Lung microvascular endothelial cell (primary cell): ENCODE data around the gene EAF1. TPM values are rescaled to one million over a fixed set of nuclear protein-coding genes. Genes with fewer than 3 reads are reported as not detected.
A peak's percentile ranks its signal among the peaks of the same experiment; 100 is the strongest.
"Not testable (repeated sequence)": the region's sequence is repeated elsewhere in the genome, so short reads cannot be mapped to it uniquely, and the experiment has no call there.

Experiments used
- DNase-seq, 2 donors: peaks; one replicate each; pipeline versions ENCODE4 v3.0.0 to v3.0.0-alpha.2; 2010; ENCODE audit warnings: low read depth in 2 of 2
- total RNA-seq: library from RNA; depleted of rRNA; stranded (reverse); fragments of >200 nt; gene quantifications from 2 replicates; pipeline ENCODE4 v1.2.1, GENCODE V29; 2014

Gene EAF1
- total RNA-seq, 1 donor from 2014 or later, result 15.1 TPM

- DNase-seq, result peak; percentile 68 to 76
These were observed 21.8 kb upstream of the EAF1 start for GRCh38 chr3:15405448-15406050.

GRCh38 chr3:15409239-15409638, 18.2 kb upstream of the EAF1 start:
- DNase-seq, result no peak

- DNase-seq, result no peak
These were observed 17.6 kb upstream of the EAF1 start for GRCh38 chr3:15409774-15410173.

- not testable (repeated sequence) for DNase-seq
These were observed 16.4 kb upstream of the EAF1 start for GRCh38 chr3:15410966-15411365.

GRCh38 chr3:15420871-15421270, 6.5 kb upstream of the EAF1 start:
- peak in 1 of 2 donors; percentile 58 for DNase-seq

GRCh38 chr3:15426579-15427118, 749 bp upstream of the EAF1 start:
- peak in 1 of 2 donors; percentile 1 for DNase-seq

- DNase-seq, result peak; percentile 11 to 15
These were observed 583 bp downstream of the EAF1 start for GRCh38 chr3:15427981-15428380.

- DNase-seq, result peak; percentile 2 to 63
These were observed 1.1 kb downstream of the EAF1 start for GRCh38 chr3:15428539-15428938.

- DNase-seq, result no peak
These were observed 1.7 kb downstream of the EAF1 start for GRCh38 chr3:15429080-15429479.

- DNase-seq, result no peak
These were observed 3.2 kb downstream of the EAF1 start for GRCh38 chr3:15430624-15431023.

GRCh38 chr3:15431256-15431837, 3.9 kb downstream of the EAF1 start:
- DNase-seq, result no peak

- DNase-seq, result no peak
These were observed 6.1 kb downstream of the EAF1 start for GRCh38 chr3:15433531-15433930.

GRCh38 chr3:15434756-15435155, 7.4 kb downstream of the EAF1 start:
- DNase-seq, result peak in 1 of 2 donors; percentile 10

GRCh38 chr3:15436246-15436645, 8.8 kb downstream of the EAF1 start:
- DNase-seq, result no peak

- DNase-seq, result peak; percentile 37 to 78
These were observed 11.6 kb downstream of the EAF1 start for GRCh38 chr3:15438983-15439382.

- DNase-seq, result peak in 1 of 2 donors; percentile 68
These were observed 12.1 kb downstream of the EAF1 start for GRCh38 chr3:15439476-15439875.

- DNase-seq, result peak; percentile 66 to 90
These were observed 13.5 kb downstream of the EAF1 start for GRCh38 chr3:15440891-15441290.

- no peak for DNase-seq
These were observed 16.6 kb downstream of the EAF1 start for GRCh38 chr3:15443826-15444524.

GRCh38 chr3:15449489-15450224, 22.3 kb downstream of the EAF1 start:
- no peak for DNase-seq

GRCh38 chr3:15450438-15451215, 23.2 kb downstream of the EAF1 start:
- no peak for DNase-seq
